ENCODE data around the gene IFITM10. TPM values are rescaled to one million over a fixed set of nuclear protein-coding genes. Genes with fewer than 3 reads are reported as not detected.
A peak's percentile ranks its signal among the peaks of the same experiment; 100 is the strongest.
"Not testable (repeated sequence)": the region's sequence is repeated elsewhere in the genome, so short reads cannot be mapped to it uniquely, and the experiment has no call there.

Gene IFITM10
- total RNA-seq, 2 donors from 2014 or later = 27.2 to 28.6 TPM

DNA sequence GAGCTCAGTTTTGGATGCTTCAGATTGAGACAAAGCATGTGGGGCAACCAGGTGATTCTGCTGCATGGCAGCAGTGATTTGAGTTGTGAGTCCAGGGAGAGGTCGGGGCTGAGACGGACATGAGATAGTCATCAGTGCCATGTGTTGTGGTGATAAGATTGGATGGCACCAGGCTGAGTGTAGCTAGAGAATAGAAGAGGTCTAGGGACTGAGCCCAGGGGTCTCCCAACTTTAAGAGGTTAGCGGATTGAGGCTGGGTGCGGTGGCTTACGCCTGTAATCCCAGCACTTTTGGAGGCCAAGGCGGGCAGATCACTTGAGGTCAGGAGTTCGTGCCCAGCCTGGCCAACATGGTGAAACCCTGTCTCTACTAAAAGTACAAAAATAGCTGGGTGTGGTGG lies 19.7 kb upstream of the IFITM10 start:
- no peaks in the 10 kb centered on the region for H3K9me3 ChIP-seq
- ATAC-seq (ENCODE audit: insufficient number of reproducible peaks, low FRiP score, low read depth) = no peak
- DNase-seq (ENCODE audit: low spot score) = peak; percentile 0

GRCh38 chr11:1769304-1769936 lies 19.0 kb upstream of the IFITM10 start:
- DNase-seq (ENCODE audit: low spot score) = peak; percentile 1
- not testable (repeated sequence) for H3K36me3 ChIP-seq; H3K27ac ChIP-seq; H3K27me3 ChIP-seq (replicated peaks; ENCODE audit: insufficient read depth); ATAC-seq (ENCODE audit: insufficient number of reproducible peaks, low FRiP score, low read depth); H3K4me3 ChIP-seq; H3K9me3 ChIP-seq
- peaks cover 10 to 16% of the 10 kb centered on the region in 2 donors for H3K4me1 ChIP-seq (ENCODE audit: control insufficient read depth in 1 of 2, low read depth in 2 of 2)

More for the DNA sequence above, 19.7 kb upstream of the IFITM10 start:
- TF ChIP-seq, protein P1, sequence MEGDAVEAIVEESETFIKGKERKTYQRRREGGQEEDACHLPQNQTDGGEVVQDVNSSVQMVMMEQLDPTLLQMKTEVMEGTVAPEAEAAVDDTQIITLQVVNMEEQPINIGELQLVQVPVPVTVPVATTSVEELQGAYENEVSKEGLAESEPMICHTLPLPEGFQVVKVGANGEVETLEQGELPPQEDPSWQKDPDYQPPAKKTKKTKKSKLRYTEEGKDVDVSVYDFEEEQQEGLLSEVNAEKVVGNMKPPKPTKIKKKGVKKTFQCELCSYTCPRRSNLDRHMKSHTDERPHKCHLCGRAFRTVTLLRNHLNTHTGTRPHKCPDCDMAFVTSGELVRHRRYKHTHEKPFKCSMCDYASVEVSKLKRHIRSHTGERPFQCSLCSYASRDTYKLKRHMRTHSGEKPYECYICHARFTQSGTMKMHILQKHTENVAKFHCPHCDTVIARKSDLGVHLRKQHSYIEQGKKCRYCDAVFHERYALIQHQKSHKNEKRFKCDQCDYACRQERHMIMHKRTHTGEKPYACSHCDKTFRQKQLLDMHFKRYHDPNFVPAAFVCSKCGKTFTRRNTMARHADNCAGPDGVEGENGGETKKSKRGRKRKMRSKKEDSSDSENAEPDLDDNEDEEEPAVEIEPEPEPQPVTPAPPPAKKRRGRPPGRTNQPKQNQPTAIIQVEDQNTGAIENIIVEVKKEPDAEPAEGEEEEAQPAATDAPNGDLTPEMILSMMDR (IDR thresholded peaks at IDR 0.05) = no peak
- H3K4me1 ChIP-seq (ENCODE audit: control insufficient read depth in 1 of 2, low read depth in 2 of 2) = peaks cover 8 to 14% of the 10 kb centered on the region in 2 donors
- H3K36me3 ChIP-seq = no peaks in the 10 kb centered on the region
- no peak overlapping the region for H3K27ac ChIP-seq
- no peaks in the 10 kb centered on the region for H3K27me3 ChIP-seq (replicated peaks; ENCODE audit: insufficient read depth)
- no peak overlapping the region for H3K4me3 ChIP-seq

- no peak for ATAC-seq (ENCODE audit: insufficient number of reproducible peaks, low FRiP score, low read depth)
- TF ChIP-seq, protein P1 (IDR thresholded peaks at IDR 0.05) = no peak
- Histone ChIP-seq H3K4me1 (ENCODE audit: control insufficient read depth in 1 of 2, low read depth in 2 of 2) (peaks cover 13 to 21% of the 10 kb centered on the region in 2 donors), H3K27me3 (replicated peaks; ENCODE audit: insufficient read depth) (no peaks in the 10 kb centered on the region), H3K9me3 (no peaks in the 10 kb centered on the region), H3K27ac (no peak overlapping the region), H3K4me3 (no peak overlapping the region), H3K36me3 (no peaks in the 10 kb centered on the region)
- DNase-seq (ENCODE audit: low spot score) = no peak
Measured at GRCh38 chr11:1768141-1768469, 17.7 kb upstream of the IFITM10 start.

- peaks cover 15 to 24% of the 10 kb centered on the region in 2 donors for H3K4me1 ChIP-seq (ENCODE audit: control insufficient read depth in 1 of 2, low read depth in 2 of 2)
- ATAC-seq (ENCODE audit: insufficient number of reproducible peaks, low FRiP score, low read depth) (no peak), DNase-seq (ENCODE audit: low spot score) (no peak)
- no peaks in the 10 kb centered on the region for H3K36me3 ChIP-seq
- no peaks in the 10 kb centered on the region for H3K27me3 ChIP-seq (replicated peaks; ENCODE audit: insufficient read depth)
- H3K4me3 ChIP-seq = no peak overlapping the region
- TF ChIP-seq, protein P1 (IDR thresholded peaks at IDR 0.05) = no peak
- H3K9me3 ChIP-seq = no peaks in the 10 kb centered on the region
- H3K27ac ChIP-seq = no peak overlapping the region
Measured at GRCh38 chr11:1767399-1768140, 17.2 kb upstream of the IFITM10 start.

DNA sequence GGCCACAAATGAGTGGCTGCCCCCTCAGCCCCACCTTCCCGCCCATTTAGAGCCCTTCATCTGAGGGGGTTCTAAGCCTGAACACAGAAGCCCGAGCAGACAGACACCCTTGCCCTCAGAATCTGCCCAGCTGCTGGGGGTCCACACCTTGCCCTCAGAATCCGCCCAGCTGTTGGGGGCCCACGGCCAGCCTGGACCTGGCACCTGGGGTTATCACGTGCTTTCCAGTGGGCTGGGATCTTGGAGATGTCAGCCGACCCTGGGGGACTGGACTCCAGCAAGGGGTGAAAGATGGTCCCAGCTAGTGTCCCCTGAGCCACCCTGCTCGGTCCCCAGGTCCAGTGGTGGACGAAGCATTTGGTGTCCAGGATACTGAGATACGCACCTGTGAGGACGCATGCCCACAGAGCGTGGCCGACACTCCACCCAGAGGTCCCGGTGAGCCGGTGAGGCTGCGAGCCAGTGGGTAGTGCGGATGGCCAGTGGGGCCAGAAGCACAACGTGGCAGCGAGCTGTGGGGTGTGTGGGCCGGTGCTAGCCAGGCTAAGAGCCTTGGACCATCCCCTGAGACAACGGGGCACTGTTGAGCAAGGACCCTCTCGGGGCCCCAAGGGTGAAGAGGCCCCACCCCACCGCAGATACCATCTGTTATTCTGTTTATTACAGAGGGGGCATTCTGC lies 16.5 kb upstream of the IFITM10 start:
- DNase-seq (ENCODE audit: low spot score) = no peak

More for the DNA sequence above, 16.5 kb upstream of the IFITM10 start:
- H3K27ac ChIP-seq = no peak overlapping the region
- no peak overlapping the region for H3K4me3 ChIP-seq
- TF ChIP-seq, protein P1 (IDR thresholded peaks at IDR 0.05) = no peak
- H3K27me3 ChIP-seq (replicated peaks; ENCODE audit: insufficient read depth) = no peaks in the 10 kb centered on the region
- H3K4me1 ChIP-seq (ENCODE audit: control insufficient read depth in 1 of 2, low read depth in 2 of 2) = peaks cover 17 to 24% of the 10 kb centered on the region in 2 donors
- ATAC-seq (ENCODE audit: insufficient number of reproducible peaks, low FRiP score, low read depth) = no peak
- no peaks in the 10 kb centered on the region for H3K9me3 ChIP-seq
- H3K36me3 ChIP-seq = no peaks in the 10 kb centered on the region
